Liver (tissue), 9 donors: ENCODE measurements around the gene EXOSC5. TPM values are rescaled to one million over a fixed set of nuclear protein-coding genes. Genes with fewer than 3 reads are reported as not detected.
"Not testable (repeated sequence)": the region's sequence is repeated elsewhere in the genome, so short reads cannot be mapped to it uniquely, and the experiment has no call there.

Source experiments
- DNase-seq: peaks from one replicate; pipeline ENCODE4 v3.0.0-alpha.2; 2017; ENCODE audit warnings: low spot score
- H3K27ac ChIP-seq, 2 donors: one replicate each; pipeline ENCODE4 v1.7.0; 2013; ENCODE audit warnings: inconsistent platforms in 2 of 2, low read length in 2 of 2, control low read depth in 1 of 2, low read depth in 1 of 2, mild to moderate bottlenecking in 1 of 2
- H3K27me3 ChIP-seq, 4 donors: one replicate each; pipeline versions ENCODE4 v1.6.1 to v1.7.0; 2013; ENCODE audit warnings: low read length in 3 of 4, inconsistent platforms in 1 of 4, mild to moderate bottlenecking in 1 of 4, moderate library complexity in 1 of 4; ENCODE audit not compliant: control insufficient read depth in 4 of 4, insufficient read depth in 4 of 4
- H3K36me3 ChIP-seq, 4 donors: one replicate each; pipeline versions ENCODE4 v1.6.1 to v1.7.0; 2013; ENCODE audit warnings: low read length in 3 of 4, mild to moderate bottlenecking in 3 of 4, low read depth in 1 of 4, moderate library complexity in 1 of 4; ENCODE audit not compliant: control insufficient read depth in 4 of 4, insufficient read depth in 3 of 4
- H3K4me1 ChIP-seq, 4 donors: one replicate each; pipeline versions ENCODE4 v1.6.1 to v1.7.0; 2013; ENCODE audit warnings: low read length in 3 of 4, mild to moderate bottlenecking in 3 of 4, moderate library complexity in 1 of 4; ENCODE audit not compliant: control insufficient read depth in 4 of 4, insufficient read depth in 4 of 4
- H3K4me3 ChIP-seq, 3 donors: one replicate each; pipeline versions ENCODE4 v1.6.1 to v1.7.0; 2013; ENCODE audit warnings: low read length in 3 of 3, control low read depth in 1 of 3, low read depth in 1 of 3, mild to moderate bottlenecking in 1 of 3
- H3K9ac ChIP-seq, 2 donors: one replicate each; pipeline ENCODE4 v1.7.0; 2013; ENCODE audit warnings: low read length in 2 of 2, mild to moderate bottlenecking in 2 of 2, moderate library complexity in 2 of 2, control low read depth in 1 of 2, low read depth in 1 of 2
- H3K9me3 ChIP-seq, 4 donors: one replicate each; pipeline versions ENCODE4 v1.6.1 to v1.7.0; 2013; ENCODE audit warnings: low read length in 3 of 4; ENCODE audit not compliant: control insufficient read depth in 4 of 4
- ATF3 ChIP-seq: IDR thresholded peaks from 2 replicates; pipeline ENCODE4 v1.6.1; 2016; ENCODE audit warnings: antibody characterized with exemption
- EGR1 ChIP-seq, 2 donors: IDR thresholded peaks; 2 replicates each; pipeline ENCODE4 v1.6.1; 2016 to 2018; ENCODE audit warnings: antibody characterized with exemption in 2 of 2, low read depth in 2 of 2
- FOXA1 ChIP-seq: IDR thresholded peaks from 2 replicates; pipeline ENCODE4 v1.6.1; 2016; ENCODE audit warnings: antibody characterized with exemption
- FOXA2 ChIP-seq: IDR thresholded peaks from 2 replicates; pipeline ENCODE4 v1.6.1; 2016; ENCODE audit warnings: antibody characterized with exemption
- GABPA ChIP-seq, 2 donors: IDR thresholded peaks in 1 of 2; conservative IDR thresholded peaks in 1 of 2; 2 replicates each; pipeline ENCODE4 v1.6.1; 2016; ENCODE audit warnings: antibody characterized with exemption in 2 of 2, mild to moderate bottlenecking in 1 of 2, moderate library complexity in 1 of 2
- HNF4A ChIP-seq, 2 donors: conservative IDR thresholded peaks; 2 replicates each; pipeline ENCODE4 v1.6.1; 2016; ENCODE audit warnings: antibody characterized with exemption in 2 of 2, mild to moderate bottlenecking in 2 of 2
- HNF4G ChIP-seq: IDR thresholded peaks from 2 replicates; pipeline ENCODE4 v1.6.1; 2016; ENCODE audit warnings: antibody characterized with exemption
- JUND ChIP-seq, 2 donors: IDR thresholded peaks; 2 replicates each; pipeline ENCODE4 v1.6.1; 2016; ENCODE audit warnings: antibody characterized with exemption in 2 of 2
- MAX ChIP-seq: IDR thresholded peaks from 2 replicates; pipeline ENCODE4 v1.6.1; 2016; ENCODE audit warnings: antibody characterized with exemption
- NR2F2 ChIP-seq: IDR thresholded peaks from 2 replicates; pipeline ENCODE4 v1.6.1; 2016; ENCODE audit warnings: antibody characterized with exemption
- RAD21 ChIP-seq, 2 donors: IDR thresholded peaks; 2 replicates each; pipeline ENCODE4 v1.6.1; 2016; ENCODE audit warnings: antibody characterized with exemption in 2 of 2, mild to moderate bottlenecking in 2 of 2
- REST ChIP-seq: IDR thresholded peaks from 2 replicates; pipeline ENCODE4 v1.6.1; 2016; ENCODE audit warnings: antibody characterized with exemption, mild to moderate bottlenecking
- RXRA ChIP-seq, 2 donors: IDR thresholded peaks; 2 replicates each; pipeline ENCODE4 v1.6.1; 2017 to 2018; ENCODE audit warnings: antibody characterized with exemption in 2 of 2, mild to moderate bottlenecking in 1 of 2
- SP1 ChIP-seq: IDR thresholded peaks from 2 replicates; pipeline ENCODE4 v1.6.1; 2018; ENCODE audit warnings: antibody characterized with exemption, mild to moderate bottlenecking
- TAF1 ChIP-seq: conservative IDR thresholded peaks from 2 replicates; pipeline ENCODE4 v1.6.1; 2016; ENCODE audit warnings: antibody characterized with exemption, mild to moderate bottlenecking
- YY1 ChIP-seq: IDR thresholded peaks from 2 replicates; pipeline ENCODE4 v1.6.1; 2016; ENCODE audit warnings: antibody characterized with exemption, mild to moderate bottlenecking
- ZBTB33 ChIP-seq: IDR thresholded peaks from 2 replicates; pipeline ENCODE4 v1.6.1; 2016; ENCODE audit warnings: antibody characterized with exemption
- WGBS: extraction: QIAGEN DNeasy Blood & Tissue Kit; methylation state at CpG from one replicate; pipeline ENCODE4 v1.1.7; 2013; 5-methylcytosine and 5-hydroxymethylcytosine counted together
- polyA plus RNA-seq, 2 donors: library from polyadenylated mRNA; stranded (reverse) in 1 of 2; unstranded in 1 of 2; fragments of 200-250 nt in 1 of 2; fragments of >200 nt in 1 of 2; fragmentation: Nextera tagmentation in 1 of 2; extraction: Ambion mirVana in 1 of 2; gene quantifications; one replicate each; pipeline versions ENCODE4 v1.2.1 to v1.2.3, GENCODE V29; 2013 to 2015
- total RNA-seq, 2 donors: library from RNA; depleted of rRNA; stranded (reverse); fragments of >200 nt; gene quantifications; one replicate each; pipeline ENCODE4 v1.2.3, GENCODE V29; 2014
- donor health status: healthy.
- donor health status: healthy.
- donor health status: healthy.
- donor health status: healthy.
- donor health status: healthy.

EXOSC5 gene
- total and polyA plus RNA-seq, 4 donors = 8.3 to 26.7 (median 18.9) TPM

- H3K4me1 ChIP-seq = peaks cover 0 to 30% (median 19%) of the 10 kb centered on the region in 4 donors
- no peak overlapping the region for H3K27ac ChIP-seq
- H3K27me3 ChIP-seq = no peaks in the 10 kb centered on the region
- peaks cover 0 to 16% (median 6%) of the 10 kb centered on the region in 4 donors for H3K36me3 ChIP-seq
- H3K9ac ChIP-seq = no peak overlapping the region
- no peak overlapping the region for H3K4me3 ChIP-seq
- no peak for DNase-seq
- WGBS = 97% methylated on average over 19 of the region's 19 CpGs
- TF ChIP-seq ZBTB33 (no peak), RXRA (IDR thresholded peaks at IDR 0.05) (no peak), SP1 (no peak), TAF1 (no peak), GABPA (IDR thresholded peaks at IDR 0.05 in 1 of 2, conservative IDR thresholded peaks at IDR 0.05 in 1 of 2) (no peak), REST (no peak), FOXA1 (no peak), FOXA2 (no peak)
- H3K9me3 ChIP-seq = no peaks in the 10 kb centered on the region
These were observed 38.9 kb upstream of the EXOSC5 start for GRCh38 chr19:41435936-41436673.

GRCh38 chr19:41435376-41435775 lies 38.2 kb upstream of the EXOSC5 start:
- peaks cover 0 to 16% (median 6%) of the 10 kb centered on the region in 4 donors for H3K36me3 ChIP-seq
- peaks cover 0 to 33% (median 21%) of the 10 kb centered on the region in 4 donors for H3K4me1 ChIP-seq
- not testable (repeated sequence) for H3K9ac ChIP-seq, DNase-seq, H3K27me3 ChIP-seq, H3K4me3 ChIP-seq, H3K27ac ChIP-seq, H3K9me3 ChIP-seq
- WGBS = 97% methylated on average over 11 of the region's 11 CpGs

GRCh38 chr19:41434450-41434849 lies 37.3 kb upstream of the EXOSC5 start:
- no peaks in the 10 kb centered on the region for H3K27me3 ChIP-seq
- H3K4me3 ChIP-seq = no peak overlapping the region
- DNase-seq = no peak
- H3K27ac ChIP-seq = no peak overlapping the region
- H3K36me3 ChIP-seq = peaks cover 0 to 16% (median 6%) of the 10 kb centered on the region in 4 donors
- H3K9ac ChIP-seq = no peak overlapping the region
- 82% methylated on average over 5 of the region's 5 CpGs for WGBS
- H3K9me3 ChIP-seq = no peaks in the 10 kb centered on the region
- H3K4me1 ChIP-seq = peaks cover 0 to 30% (median 20%) of the 10 kb centered on the region in 4 donors
- TF ChIP-seq REST = no peak
- TF ChIP-seq FOXA1 = no peak
- no peak for TF ChIP-seq YY1
- no peak for TF ChIP-seq MAX
- no peak for TF ChIP-seq TAF1
- no peak for TF ChIP-seq JUND (IDR thresholded peaks at IDR 0.05)
- no peak for TF ChIP-seq RAD21 (IDR thresholded peaks at IDR 0.05)
- no peak for TF ChIP-seq FOXA2
- TF ChIP-seq ATF3 = no peak
- no peak for TF ChIP-seq HNF4A (conservative IDR thresholded peaks at IDR 0.05)
- TF ChIP-seq HNF4G = no peak
- no peak for TF ChIP-seq RXRA (IDR thresholded peaks at IDR 0.05)
- TF ChIP-seq SP1 = no peak
- TF ChIP-seq NR2F2 = no peak
- no peak for TF ChIP-seq GABPA (IDR thresholded peaks at IDR 0.05 in 1 of 2, conservative IDR thresholded peaks at IDR 0.05 in 1 of 2)
- no peak for TF ChIP-seq EGR1 (IDR thresholded peaks at IDR 0.05; ENCODE audit: low read depth in 2 of 2)
